A549 (cell line): ENCODE data around the gene ADGRL1.
"Not testable (repeated sequence)": the region's sequence is repeated elsewhere in the genome, so short reads cannot be mapped to it uniquely, and the experiment has no call there.

Experiments
- CTCF ChIP-seq: fragments of >200 bp; sonication (Bioruptor Twin); formaldehyde crosslinking; IDR thresholded peaks from 3 replicates; pipeline ENCODE4 v1.5.1; 2016
- EP300 ChIP-seq, 2 experiments: fragments of >200 bp; sonication (Bioruptor Twin); formaldehyde crosslinking; IDR thresholded peaks; 2 replicates in 1 of 2; 3 replicates in 1 of 2; pipeline ENCODE4 v1.6.1; 2016 to 2017
- NPAS2 ChIP-seq: fragments of 250-450 bp; sonication (Bioruptor Pico); IDR thresholded peaks from 2 replicates; pipeline ENCODE4 v1.8.0; 2022; ENCODE audit warnings: mild to moderate bottlenecking, moderate library complexity, borderline replicate concordance
- RCOR1 ChIP-seq: fragments of 150-350 bp; IDR thresholded peaks from 2 replicates; pipeline ENCODE4 v1.6.1; 2014; ENCODE audit warnings: antibody characterized with exemption, low read length, low read depth

DNA sequence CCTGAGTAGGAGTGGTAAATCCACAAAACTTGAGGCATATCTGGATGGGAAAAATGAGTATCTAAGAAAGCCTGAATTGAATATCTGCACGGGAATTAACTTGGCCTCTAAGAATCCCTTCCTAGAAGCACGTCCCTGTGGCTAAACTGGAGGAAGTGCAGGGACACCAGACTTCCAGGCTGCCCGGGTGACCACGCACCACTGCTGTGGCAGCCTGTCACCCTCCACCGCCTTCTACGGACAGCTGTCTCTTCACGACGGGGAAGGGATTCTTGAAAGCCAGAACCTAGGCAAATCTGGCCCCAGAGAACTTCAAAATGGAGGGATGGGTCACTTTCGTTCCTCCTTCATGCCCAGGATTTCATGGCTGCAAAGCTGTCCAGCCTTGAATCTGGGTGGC is 2.5 kb upstream of the ADGRL1 start:
- TF ChIP-seq EP300 (IDR thresholded peaks at IDR 0.05); RCOR1; CTCF; NPAS2 (CRISPR knock-in tag): not testable (repeated sequence)
